ENCODE results near the gene ATP6V0B.

Gene ATP6V0B

DNA sequence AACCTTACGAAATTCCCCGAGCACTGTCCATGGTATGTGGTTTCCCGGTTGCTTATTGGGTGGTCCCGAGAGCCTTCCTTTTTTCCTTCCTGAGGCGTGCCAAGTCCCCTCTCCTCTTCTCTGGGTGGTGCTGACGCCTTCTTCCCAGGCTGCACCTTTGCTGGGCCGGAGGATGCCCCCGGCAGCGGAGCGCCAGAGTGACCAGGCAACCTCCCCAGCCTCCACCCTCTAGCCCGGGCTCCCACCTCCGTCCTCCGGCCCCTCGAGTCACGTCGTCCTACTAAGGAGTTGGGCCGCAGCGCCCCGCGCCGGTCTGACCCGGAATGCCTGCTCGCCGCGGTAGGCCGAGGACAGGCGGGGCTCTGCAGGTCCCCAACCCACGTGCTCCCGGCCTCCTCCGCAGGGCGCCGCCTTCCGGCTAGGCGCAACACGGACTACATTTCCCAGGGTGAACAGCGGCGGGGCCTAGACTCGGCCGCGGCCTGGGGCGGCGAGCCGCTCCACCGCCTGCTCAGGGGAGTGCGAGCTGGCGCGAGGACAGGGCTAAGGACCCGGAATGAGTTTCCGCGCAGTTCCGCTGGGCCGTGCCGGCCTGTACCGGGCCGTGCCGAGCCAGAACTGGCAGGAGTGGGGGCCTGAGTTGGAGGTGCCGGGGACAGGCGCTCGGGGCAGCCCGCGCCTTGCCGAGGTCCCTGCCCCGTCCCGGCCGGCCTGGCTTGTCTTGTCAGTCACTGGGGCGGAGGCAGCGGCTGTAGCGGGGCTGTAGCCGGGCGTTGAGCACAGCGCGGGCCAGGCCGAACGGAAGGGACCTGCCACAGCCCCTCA lies 28.3 kb upstream of the ATP6V0B start, which contains the start of gene IPO13:
Gene IPO13 (plus strand): TSS at position 715 of the 825 bp plus-strand sequence. CDS start 651 bp downstream, outside the sequence.
- peak; percentile 93 for DNase-seq

DNA sequence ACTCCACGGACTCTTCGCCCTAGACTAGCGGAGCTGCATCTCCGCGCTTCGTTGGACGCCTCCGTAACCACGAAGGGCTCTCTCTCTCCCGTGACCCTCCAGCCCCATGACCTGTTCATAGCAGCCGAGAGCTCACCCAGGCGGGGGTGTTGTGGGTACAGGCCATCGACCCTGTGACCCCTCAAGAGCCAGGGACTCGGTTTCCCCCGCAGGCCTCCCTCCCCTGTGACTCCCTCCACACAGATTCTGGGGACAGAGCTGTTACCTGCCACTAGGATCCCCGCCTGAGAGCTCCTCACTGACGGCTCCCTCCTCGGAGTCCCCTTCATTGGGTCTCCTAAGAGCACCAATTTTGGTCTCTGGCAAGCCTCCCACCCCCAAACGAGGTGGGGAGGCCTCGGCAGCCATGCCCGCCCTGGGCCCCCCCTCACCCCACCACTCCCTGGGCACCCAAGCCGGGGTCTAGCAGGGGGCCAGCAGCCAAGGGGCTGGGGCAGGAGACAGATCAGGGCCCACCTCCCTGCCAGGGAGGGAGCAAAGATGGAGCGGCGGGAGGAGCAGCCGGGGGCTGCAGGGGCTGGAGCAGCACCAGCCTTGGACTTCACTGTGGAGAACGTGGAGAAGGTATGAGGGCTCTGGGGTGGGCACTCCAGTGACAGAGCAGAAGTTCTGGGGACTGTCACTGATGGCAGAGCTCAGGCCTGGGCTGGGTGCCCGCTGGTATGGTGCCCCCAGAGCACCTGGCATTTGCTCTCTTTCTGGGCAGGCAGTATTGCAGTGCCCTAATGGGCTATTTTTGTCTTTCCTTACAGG lies 27.5 kb upstream of the ATP6V0B start:
- no peak for DNase-seq

DNA sequence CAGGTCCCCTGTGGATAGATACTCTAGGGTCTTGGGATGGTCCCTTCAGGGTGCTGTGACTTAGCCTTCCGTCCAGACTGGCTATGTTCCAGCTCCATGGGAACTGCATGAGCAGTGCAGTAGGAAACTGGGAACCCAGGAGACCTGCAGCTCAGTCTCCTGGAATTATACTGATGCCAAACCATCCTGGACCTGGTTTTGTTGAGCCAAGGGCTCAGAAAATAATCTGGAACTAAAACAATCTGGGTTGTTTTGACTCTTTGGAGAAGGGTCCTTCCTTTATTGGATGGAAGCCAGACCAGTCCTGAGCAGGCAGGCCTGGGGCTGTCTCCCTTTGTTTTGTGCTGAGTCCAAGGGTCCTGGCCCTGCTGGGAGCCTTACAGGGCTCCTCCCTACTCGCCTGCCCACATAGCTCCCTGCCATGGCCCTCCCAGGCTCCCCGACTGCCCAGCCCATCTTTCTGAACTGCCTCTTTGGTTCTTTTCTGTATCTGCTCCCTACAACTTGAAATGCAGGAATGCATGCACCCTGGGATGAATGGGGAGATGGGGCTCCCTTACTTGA lies 26.8 kb upstream of the ATP6V0B start:
- no peak for DNase-seq

DNA sequence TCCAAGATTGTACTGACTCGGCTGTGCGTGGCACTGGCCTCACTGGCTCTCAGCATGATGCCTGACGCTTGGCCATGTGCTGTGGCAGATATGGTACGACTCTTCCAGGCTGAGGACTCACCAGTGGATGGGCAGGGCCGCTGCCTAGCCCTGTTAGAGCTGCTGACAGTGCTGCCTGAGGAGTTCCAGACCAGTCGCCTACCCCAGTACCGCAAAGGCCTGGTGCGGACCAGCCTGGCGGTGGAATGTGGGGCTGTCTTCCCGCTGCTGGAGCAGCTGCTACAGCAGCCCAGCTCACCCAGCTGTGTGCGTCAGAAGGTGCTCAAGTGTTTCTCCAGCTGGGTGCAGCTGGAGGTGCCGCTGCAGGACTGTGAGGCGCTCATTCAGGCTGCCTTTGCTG lies 25.1 kb upstream of the ATP6V0B start:
- no peak for DNase-seq

DNA sequence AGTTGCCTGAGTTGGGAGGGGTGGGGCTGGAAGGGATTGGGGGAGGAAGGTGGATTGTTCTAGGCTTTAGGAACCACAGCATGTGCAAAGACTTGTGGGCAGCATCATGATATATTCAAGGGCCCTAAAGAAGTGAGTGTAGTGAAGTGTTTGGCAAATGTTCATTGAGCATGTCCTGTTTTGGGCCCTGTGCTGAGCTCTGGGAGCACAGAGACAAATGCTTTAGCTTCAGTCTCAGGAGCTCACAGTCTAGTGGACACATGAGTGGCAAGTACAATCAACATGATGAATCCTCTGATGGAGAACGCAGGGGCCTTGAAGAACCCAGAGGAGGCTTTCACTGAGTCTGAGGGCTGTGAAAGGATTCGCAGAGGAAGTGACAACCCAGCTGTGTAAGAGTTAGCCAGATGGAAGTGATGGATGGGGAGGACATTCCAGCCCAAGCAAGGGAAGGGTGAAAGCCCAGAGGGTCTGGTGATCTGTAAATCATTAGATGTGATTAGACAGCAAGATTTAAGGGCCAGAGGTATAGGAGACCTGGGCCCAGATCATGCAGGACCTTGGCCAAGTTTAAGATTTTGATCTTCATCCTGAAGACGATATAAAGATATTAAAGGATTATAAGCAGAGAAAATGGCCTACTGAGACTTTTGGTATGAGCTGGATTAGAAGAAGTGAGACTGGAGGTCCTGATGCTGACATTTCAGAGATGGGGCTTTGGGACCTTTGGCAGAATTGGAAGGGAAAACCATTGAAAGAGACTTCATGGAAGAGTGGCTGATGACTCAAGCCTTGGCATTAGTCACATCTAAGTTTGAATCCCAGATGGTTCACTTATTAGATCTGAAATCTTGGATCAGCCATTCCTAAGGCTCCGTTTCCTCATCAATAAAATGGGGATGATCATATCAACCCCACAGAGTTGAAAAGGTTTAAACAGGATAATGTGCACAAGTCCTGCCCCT lies 23.5 kb upstream of the ATP6V0B start:
- no peak for DNase-seq

DNA sequence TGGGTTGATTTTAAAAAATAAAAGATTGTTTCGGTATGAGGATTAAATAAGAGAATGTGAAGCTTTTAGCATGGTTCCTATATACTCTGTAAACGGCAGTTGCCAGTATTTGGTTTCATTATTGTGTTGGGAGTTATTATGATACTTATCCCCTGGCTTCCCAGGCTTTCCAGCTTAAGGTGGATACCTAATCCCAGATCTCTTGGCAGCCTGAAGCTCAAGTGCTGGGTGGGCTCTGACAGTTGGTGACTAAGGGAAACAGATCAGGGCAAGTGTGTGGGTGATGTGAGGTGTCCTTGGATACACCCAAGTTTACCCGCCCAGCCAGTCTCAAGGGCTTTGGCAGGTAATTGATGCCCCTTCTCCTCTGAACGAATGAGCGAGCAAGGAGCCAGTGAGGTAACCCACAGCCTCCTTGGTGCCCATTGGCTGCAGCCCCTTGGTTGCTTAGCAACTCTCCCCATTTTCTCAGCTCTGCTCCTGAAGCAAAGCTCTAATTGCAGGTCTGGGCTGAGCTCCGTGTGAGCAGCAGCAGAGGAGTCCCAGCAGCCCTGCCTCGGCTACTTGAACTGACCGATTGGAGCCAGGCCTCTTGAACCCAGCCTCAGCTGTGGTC lies 21.9 kb upstream of the ATP6V0B start:
- no peak for DNase-seq

DNA sequence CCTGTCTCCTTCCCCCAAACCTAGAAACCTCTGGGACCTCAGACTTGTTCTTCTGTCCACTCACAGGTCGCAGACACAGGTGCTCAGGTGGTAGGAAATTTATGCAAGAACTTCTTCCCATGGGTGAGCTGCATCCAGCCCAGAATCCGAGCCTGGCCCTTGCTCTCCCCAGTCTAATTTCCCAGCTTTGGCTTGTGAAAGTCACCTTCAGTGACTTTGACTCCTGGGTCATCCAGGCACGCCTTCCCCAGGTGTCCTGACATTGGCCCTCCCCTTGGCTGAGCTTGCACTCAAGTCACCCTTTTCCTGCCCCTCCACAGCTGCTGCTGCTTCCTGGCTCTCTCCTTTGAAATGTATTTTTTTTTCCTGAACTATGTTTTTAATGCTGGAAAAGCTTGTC lies 21.4 kb upstream of the ATP6V0B start:
- no peak for DNase-seq

DNA sequence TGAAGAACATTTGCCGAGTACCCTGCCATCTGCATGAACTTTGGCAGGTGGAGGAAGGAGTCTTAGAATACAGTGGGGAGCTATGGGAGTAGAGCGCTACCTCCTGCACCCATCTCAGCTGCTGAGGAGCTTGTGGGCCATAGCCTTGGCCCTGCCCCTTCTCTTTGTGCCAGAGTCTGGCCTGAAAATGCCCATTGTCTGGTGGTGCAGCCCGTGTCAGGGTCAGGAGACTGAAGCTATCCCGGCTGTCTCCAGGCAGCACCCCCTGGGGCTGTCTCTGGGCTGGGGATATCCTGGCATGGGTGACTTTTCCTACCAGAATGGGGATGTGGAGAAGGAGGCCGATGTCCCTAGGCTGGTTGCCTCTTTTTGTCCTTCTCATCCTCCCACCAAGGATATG lies 20.7 kb upstream of the ATP6V0B start:
- no peak for DNase-seq

DNA sequence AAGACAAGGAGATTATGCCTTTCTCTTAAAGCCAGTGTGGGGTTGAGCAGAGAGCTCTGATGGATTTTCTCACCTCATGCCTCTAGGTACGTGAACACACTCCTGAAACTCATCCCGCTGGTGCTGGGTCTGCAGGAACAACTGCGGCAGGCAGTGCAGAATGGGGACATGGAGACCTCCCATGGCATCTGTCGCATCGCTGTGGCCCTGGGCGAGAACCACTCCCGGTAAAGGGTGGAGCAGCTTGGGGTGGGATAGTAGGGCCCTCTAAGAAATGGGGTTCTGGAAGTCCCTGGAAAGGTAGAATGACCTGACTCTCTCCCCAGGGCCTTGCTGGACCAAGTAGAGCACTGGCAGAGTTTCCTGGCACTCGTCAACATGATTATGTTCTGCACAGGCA lies 18.5 kb upstream of the ATP6V0B start:
- DNase-seq, result no peak

DNA sequence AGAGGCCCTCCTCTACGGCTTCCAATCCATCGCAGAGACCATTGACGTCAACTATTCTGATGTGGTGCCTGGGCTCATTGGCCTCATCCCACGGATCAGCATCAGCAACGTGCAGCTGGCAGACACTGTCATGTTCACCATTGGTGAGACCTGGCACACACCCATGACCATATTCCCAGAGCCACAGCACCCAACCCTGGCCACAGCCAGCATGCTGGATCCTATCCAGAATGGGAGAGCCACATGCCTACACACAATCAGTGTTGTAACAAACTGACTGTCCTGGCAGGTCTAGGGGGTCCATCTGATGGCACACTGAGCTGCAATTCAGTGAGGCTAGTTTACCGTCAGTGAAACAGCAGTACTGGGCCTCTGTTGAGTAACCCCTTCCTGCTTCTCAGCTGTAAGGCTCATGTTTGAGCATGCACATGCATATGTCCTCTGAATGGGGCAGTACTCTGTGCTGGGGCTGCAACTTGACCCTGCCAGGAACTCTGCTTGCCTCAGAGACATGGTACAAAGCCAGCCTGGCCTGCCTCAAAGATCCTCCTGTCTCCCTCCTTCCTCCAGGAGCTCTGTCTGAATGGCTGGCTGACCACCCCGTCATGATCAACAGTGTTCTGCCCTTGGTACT lies 17.2 kb upstream of the ATP6V0B start:
- DNase-seq, result no peak

DNA sequence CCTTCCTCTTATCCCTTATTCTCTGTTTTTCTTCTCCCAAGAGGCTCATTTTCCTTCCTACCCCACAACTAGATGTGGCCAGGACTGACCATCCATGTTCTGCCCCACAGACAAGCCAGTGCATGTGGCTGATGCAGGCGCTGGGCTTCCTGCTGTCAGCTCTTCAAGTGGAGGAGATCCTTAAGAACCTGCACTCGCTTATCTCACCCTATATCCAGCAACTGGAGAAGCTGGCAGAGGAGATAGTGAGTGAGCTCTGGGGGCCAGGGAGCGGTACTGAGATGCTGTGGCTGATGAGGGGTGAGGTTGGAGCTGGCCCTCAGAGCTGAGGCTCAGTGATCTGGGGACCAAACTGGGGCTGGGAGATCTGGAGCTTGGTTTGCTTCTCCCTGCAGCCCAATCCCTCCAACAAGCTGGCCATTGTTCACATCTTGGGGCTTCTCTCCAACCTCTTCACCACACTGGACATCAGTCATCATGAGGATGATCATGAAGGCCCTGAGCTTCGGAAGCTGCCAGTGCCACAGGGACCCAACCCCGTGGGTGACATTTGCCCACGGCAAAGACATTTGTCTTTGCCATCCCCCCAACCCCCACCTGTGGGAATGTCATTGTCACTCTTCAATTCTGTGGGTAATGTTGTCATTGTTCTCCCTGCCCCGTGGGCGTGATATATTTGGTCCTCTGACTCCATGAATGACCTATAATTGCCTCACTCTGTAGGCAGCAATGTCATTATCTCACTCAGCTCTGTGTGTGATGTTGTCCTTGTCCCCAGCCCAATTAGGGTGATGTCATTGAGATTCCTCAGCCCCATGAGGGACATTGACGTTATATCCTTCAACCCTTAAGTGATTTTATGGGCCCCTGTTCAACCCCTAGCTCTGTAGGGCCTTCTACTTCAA lies 16.2 kb upstream of the ATP6V0B start:
- DNase-seq, result no peak

DNA sequence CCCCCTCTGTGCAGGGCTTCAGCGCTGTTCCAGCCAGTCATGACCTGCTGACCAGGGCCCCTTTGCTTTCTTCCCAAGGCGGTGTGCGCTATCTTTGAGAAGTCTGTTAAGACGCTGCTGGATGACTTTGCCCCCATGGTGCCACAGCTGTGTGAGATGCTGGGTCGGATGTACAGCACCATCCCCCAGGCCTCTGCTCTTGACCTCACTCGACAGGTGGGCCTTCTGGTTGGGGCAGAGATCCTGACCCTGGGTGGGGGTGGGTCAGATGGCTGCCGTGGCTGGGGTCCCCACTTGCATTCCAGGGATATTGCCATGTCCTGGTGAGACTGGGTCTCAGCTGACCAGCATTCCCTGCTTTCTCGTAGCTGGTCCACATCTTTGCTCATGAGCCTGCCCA lies 14.0 kb upstream of the ATP6V0B start:
- DNase-seq, result no peak

DNA sequence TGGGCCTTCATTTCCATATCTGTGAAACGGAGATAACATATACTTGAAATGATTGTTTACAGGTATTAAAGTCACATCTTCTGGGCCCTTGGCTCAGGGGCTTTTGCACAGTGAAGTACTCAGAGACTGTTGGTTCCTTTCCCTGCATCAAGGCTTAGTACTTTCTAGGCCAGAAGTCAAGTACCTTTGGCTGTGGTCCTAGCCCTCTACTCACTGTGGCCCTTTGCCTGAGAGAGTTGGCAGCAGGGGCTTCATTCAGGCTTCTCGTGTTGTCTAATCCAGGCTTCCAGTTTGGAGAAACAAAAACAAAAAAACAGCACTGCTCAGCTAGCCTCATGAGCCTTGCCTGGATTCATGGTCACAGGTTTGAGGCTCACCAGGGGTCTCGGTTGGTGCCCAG lies 13.1 kb upstream of the ATP6V0B start:
- DNase-seq, result no peak

DNA sequence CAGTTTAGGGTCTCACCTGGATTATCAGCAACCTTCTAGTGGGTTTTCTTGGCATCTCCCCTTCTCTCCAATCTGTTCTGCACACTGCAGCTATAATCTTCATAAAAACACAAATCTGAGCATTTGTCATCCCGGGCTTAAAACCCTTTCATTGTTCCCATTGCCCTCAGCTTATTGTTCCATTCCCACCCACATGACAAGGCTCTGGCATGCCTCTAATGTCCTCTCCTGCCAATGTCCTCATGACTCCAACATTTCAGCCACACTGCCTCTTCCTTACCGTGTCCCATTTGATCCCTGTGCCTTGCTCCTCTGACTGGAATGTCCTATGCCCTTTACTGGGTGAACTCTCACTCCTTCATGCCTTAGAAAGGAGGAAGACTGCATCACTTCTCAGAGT lies 12.4 kb upstream of the ATP6V0B start:
- no peak for DNase-seq

DNA sequence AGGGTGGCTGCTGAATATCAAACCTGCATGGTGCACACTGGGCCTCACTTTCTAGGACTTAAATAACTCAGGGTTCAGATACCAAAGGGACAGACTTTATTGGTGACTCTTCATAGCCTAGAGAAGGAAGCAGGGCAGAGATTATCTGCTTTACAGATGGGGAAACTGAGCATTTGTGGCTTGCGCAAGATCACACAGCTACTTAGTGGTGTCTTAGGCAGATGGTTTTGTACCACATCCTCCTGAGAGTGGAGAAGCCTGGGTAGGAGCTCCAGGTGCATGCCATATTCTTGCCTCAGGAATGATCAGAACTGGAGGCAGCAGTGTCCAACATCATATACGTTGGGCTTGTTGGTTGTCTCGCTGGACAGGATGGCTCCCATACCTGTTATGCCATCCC lies 11.8 kb upstream of the ATP6V0B start:
- no peak for DNase-seq

DNA sequence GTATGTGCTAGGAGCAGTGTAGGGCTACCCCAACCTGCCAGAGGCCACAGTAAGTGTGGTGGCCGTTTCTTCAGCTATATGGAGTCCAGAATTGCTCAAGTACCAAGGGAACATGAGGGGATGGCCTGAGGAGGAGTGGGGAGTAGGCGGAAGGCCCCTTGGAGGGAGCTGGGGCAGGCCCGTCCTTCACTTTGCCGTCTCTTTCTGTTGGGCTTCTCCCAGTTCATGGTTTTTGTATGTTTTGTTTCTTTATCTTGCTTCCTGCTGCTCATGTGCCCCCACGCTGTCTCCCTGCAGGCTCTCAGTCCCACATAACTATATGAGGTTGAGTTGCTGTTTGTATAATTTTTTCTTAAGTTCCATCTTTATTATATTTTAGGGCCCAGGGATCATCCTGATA lies 10.9 kb upstream of the ATP6V0B start:
- DNase-seq, result no peak

DNA sequence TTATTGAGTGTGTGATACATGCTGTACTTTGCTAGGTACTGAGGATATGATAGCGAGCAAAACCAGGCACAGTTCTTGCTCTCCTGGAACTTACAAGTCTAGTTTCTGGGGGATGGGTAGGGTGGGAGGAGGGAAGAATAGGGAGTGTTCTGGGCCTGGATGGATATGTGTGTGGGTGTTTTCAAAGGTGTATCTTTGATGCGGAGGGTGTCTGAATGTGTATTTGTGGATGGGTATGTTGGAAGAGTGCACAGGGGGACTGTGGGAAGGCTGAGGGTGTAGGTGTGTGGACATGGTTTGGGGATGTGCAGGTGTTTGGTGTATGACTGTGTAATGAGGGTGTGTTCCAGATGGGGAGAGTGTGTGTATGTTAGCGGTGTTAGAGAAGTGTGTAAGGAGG lies 9.4 kb upstream of the ATP6V0B start:
- DNase-seq, result no peak

DNA sequence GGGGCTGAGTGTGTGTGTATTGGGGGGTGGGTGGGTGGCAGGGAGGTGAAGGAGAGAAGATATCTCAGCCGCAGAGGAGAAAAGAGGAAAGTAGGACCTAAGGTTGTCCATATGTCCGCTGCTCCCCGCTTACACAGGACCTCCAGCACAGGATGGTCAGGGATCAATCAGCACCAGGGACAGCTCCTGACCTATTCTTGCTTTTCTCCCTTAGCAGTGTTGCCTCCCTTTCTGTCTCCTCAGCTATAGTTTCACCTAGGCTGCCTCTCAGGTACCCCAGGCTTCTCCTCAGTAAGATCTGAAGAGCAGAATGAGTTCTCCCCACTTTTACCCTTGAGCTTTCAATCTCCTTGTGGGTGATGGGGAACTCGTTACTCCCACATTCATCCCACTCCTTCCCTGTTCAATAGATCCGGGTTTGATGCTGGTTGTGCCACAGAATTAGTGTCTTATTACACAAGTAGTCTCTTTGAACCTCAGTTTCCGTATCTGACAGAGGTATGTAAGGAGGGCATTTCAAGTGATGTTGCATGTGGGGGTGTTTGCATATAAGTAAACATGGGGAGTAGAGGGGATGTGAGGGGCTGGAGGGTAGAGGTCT lies 6.3 kb upstream of the ATP6V0B start:
- DNase-seq, result no peak

DNA sequence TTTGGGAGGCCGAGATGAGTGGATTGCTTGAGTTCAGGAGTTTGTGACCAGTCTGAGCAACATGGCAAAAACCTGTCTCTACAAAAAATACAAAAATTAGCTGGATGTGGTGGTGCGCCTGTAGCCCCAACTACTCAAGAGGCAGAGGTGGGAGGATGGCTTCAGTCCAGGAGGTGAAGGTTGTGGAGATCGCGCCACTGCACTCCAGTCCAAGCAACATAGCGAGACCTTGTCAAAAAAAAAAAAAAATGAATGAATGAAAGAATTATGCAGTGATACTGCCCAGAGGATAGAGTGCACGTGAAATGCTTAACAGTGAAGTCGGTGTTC lies 5.4 kb upstream of the ATP6V0B start:
- no peak for DNase-seq

DNA sequence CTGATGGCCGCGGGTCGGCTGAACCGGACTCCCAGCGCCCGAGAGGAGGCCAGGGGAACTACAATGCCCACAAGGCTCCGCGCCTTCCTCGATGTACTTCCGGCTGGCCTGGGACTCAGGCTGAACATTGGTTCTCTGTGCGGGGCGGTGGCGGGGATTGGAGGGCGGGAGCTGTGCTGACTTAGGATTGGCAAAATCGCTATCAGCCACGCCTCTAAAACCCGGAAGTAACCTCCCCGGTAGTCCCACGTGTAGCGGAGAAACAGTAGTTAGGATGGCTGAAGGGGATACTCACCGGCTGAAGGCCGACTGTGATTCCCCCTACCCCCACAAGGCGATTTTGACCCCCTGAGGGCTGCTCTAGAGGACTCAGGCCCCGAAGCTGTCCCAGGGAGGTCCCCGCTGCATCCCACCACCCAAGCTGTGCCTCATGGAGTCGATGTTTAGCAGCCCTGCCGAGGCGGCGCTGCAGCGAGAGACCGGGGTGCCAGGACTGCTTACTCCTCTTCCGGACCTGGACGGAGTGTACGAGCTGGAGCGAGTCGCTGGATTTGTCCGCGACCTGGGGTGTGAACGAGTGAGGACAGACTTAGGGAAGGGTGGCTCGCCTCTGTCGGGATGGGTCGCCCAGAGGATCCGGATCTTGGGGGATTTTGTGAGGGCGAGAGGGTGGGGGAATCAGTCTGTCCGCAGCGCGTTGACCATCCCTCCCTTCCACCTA lies 4.9 kb upstream of the ATP6V0B start, which contains the start of gene DPH2:
Gene DPH2 (plus strand): TSS at position 265 of the 721 bp plus-strand sequence. CDS start 166 bp downstream, at position 431.
- DNase-seq, result peak; percentile 89

Data from NCI-H1048 (cell line).